Vagina (tissue), 2 donors: ENCODE measurements around the gene STK39. TPM values are rescaled to one million over a fixed set of nuclear protein-coding genes. Genes with fewer than 3 reads are reported as not detected.
A peak's percentile ranks its signal among the peaks of the same experiment; 100 is the strongest.

Experiments
- DNase-seq, 2 donors: peaks; one replicate each; pipeline ENCODE4 v3.0.0-alpha.2; 2017; ENCODE audit errors: extremely low spot score in 2 of 2
- H3K27ac ChIP-seq: fragments of 200-600 bp; sonication (generic); one replicate; pipeline ENCODE4 v1.5.1; 2019
- H3K27me3 ChIP-seq: fragments of 200-600 bp; sonication (generic); one replicate; pipeline ENCODE4 v1.5.1; 2019
- H3K36me3 ChIP-seq, 2 donors: fragments of 200-600 bp; sonication (generic); one replicate each; pipeline ENCODE4 v1.5.1; 2017 to 2019
- H3K4me1 ChIP-seq: fragments of 200-600 bp; sonication (generic); one replicate; pipeline ENCODE4 v1.5.1; 2019
- H3K4me3 ChIP-seq, 2 donors: fragments of 200-600 bp; sonication (generic); 1 replicate in 1 of 2; 2 replicates in 1 of 2; pipeline ENCODE4 v1.5.1; 2016 to 2019
- H3K9me3 ChIP-seq: fragments of 200-600 bp; sonication (generic); one replicate; pipeline ENCODE4 v1.5.1; 2019
- CTCF ChIP-seq, 3 experiments: fragments of 450-650 bp in 2 of 3; fragments of 200-600 bp in 1 of 3; sonication (generic) in 1 of 3; IDR thresholded peaks; one replicate each; pipeline ENCODE4 v1.5.1; 2017 to 2019; ENCODE audit warnings: antibody characterized with exemption in 3 of 3, mild to moderate bottlenecking in 2 of 3, moderate library complexity in 2 of 3
- POLR2A ChIP-seq, 2 donors: fragments of 450-650 bp; IDR thresholded peaks; one replicate each; pipeline ENCODE4 v1.6.1; 2017; ENCODE audit warnings: antibody characterized with exemption in 2 of 2, mild to moderate bottlenecking in 2 of 2, moderate library complexity in 2 of 2
- POLR2AphosphoS5 ChIP-seq, 2 donors: sonication (generic); formaldehyde crosslinking; IDR thresholded peaks; one replicate each; pipeline ENCODE4 v1.9.0; 2017; ENCODE audit warnings: antibody characterized with exemption in 2 of 2, mild to moderate bottlenecking in 2 of 2, low read depth in 1 of 2; ENCODE audit not compliant: insufficient read depth in 1 of 2
- intact Hi-C: fragments of 100-400 bp; cut with DNase I; formaldehyde crosslinking; loops from one replicate; pipeline ENCODE4 v1.15.1; 2023
- total RNA-seq: library from RNA; depleted of rRNA; stranded (reverse); fragments of >200 nt; gene quantifications from one replicate; pipeline ENCODE4 v1.2.3, GENCODE V29; 2016

Gene STK39
- total RNA-seq, 1 donor from 2014 or later = 15.5 TPM

- intact Hi-C loops = no loop called here
- no peaks in the 10 kb centered on the region for H3K9me3 ChIP-seq
- no peaks in the 10 kb centered on the region for H3K27me3 ChIP-seq
- no peak overlapping the region for H3K27ac ChIP-seq
- no peak overlapping the region for H3K4me3 ChIP-seq
- no peaks in the 10 kb centered on the region for H3K4me1 ChIP-seq
- H3K36me3 ChIP-seq = peaks cover 0 to 11% of the 10 kb centered on the region in 2 donors
- DNase-seq = no peak
- TF ChIP-seq POLR2A (IDR thresholded peaks at IDR 0.05) (no peak), POLR2AphosphoS5 (IDR thresholded peaks at IDR 0.05; ENCODE audit: insufficient read depth in 1 of 2, low read depth in 1 of 2) (peak in 1 of 2 donors; percentile 13), CTCF (IDR thresholded peaks at IDR 0.05) (peak in 2 of 3 experiments; percentile 23 to 46)
Observed at GRCh38 chr2:168136392-168136977, 110.9 kb downstream of the STK39 start.

- Histone ChIP-seq H3K4me1 (no peaks in the 10 kb centered on the region), H3K27ac (no peak overlapping the region), H3K36me3 (peaks cover 0 to 11% of the 10 kb centered on the region in 2 donors), H3K27me3 (no peaks in the 10 kb centered on the region), H3K9me3 (no peaks in the 10 kb centered on the region), H3K4me3 (no peak overlapping the region)
- TF ChIP-seq CTCF (IDR thresholded peaks at IDR 0.05) (no peak), POLR2AphosphoS5 (IDR thresholded peaks at IDR 0.05; ENCODE audit: insufficient read depth in 1 of 2, low read depth in 1 of 2) (no peak)
- no peak for DNase-seq
- intact Hi-C loops = no loop called here
Observed at GRCh38 chr2:168135630-168136029, 111.8 kb downstream of the STK39 start.

- Histone ChIP-seq H3K4me1 (no peaks in the 10 kb centered on the region), H3K4me3 (no peak overlapping the region), H3K27me3 (no peaks in the 10 kb centered on the region), H3K9me3 (no peaks in the 10 kb centered on the region), H3K36me3 (peaks cover 0 to 11% of the 10 kb centered on the region in 2 donors), H3K27ac (no peak overlapping the region)
- DNase-seq = no peak
- no peak for TF ChIP-seq POLR2AphosphoS5 (IDR thresholded peaks at IDR 0.05; ENCODE audit: insufficient read depth in 1 of 2, low read depth in 1 of 2)
- no peak for TF ChIP-seq CTCF (IDR thresholded peaks at IDR 0.05)
- TF ChIP-seq POLR2A (IDR thresholded peaks at IDR 0.05) = no peak
- intact Hi-C loops = no loop called here
Observed at GRCh38 chr2:168135121-168135520, 112.3 kb downstream of the STK39 start.

GRCh38 chr2:168134485-168134884 is 112.9 kb downstream of the STK39 start:
- TF ChIP-seq POLR2AphosphoS5 (IDR thresholded peaks at IDR 0.05; ENCODE audit: insufficient read depth in 1 of 2, low read depth in 1 of 2) (no peak), POLR2A (IDR thresholded peaks at IDR 0.05) (no peak), CTCF (IDR thresholded peaks at IDR 0.05) (no peak)
- H3K4me1 ChIP-seq = no peaks in the 10 kb centered on the region
- no peaks in the 10 kb centered on the region for H3K9me3 ChIP-seq
- no peak overlapping the region for H3K27ac ChIP-seq
- intact Hi-C loops = no loop called here
- H3K36me3 ChIP-seq = peaks cover 0 to 11% of the 10 kb centered on the region in 2 donors
- DNase-seq = no peak
- no peaks in the 10 kb centered on the region for H3K27me3 ChIP-seq
- H3K4me3 ChIP-seq = no peak overlapping the region

GRCh38 chr2:168132389-168132788 is 115.0 kb downstream of the STK39 start:
- Histone ChIP-seq H3K4me3 (no peak overlapping the region), H3K9me3 (no peaks in the 10 kb centered on the region), H3K27me3 (no peaks in the 10 kb centered on the region), H3K27ac (no peak overlapping the region), H3K36me3 (peaks cover 0 to 11% of the 10 kb centered on the region in 2 donors), H3K4me1 (no peaks in the 10 kb centered on the region)
- intact Hi-C loops = no loop called here
- DNase-seq = no peak
- TF ChIP-seq POLR2A (IDR thresholded peaks at IDR 0.05) (no peak), POLR2AphosphoS5 (IDR thresholded peaks at IDR 0.05; ENCODE audit: insufficient read depth in 1 of 2, low read depth in 1 of 2) (no peak), CTCF (IDR thresholded peaks at IDR 0.05) (no peak)
